Adrenal gland (tissue), 12 donors: ENCODE results near the gene RNF7. TPM values are rescaled to one million over a fixed set of nuclear protein-coding genes. Genes with fewer than 3 reads are reported as not detected.

ENCODE experiments used
- DNase-seq, 7 donors: peaks; one replicate each; pipeline ENCODE4 v3.0.0-alpha.2; 2019 to 2020
- H3K27ac ChIP-seq, 5 donors: fragments of 200-600 bp; sonication (generic) in 4 of 5; 1 replicate in 3 of 5; 2 replicates in 2 of 5; pipeline versions ENCODE4 v1.5.1 to v1.8.0; 2016 to 2020; ENCODE audit warnings: mild to moderate bottlenecking in 1 of 5
- H3K27me3 ChIP-seq: fragments of 200-600 bp; 2 replicates; pipeline ENCODE4 v1.8.0; 2021
- H3K36me3 ChIP-seq, 2 donors: fragments of 200-600 bp; replicated peaks in 1 of 2; 1 replicate in 1 of 2; 2 replicates in 1 of 2; pipeline versions ENCODE4 v1.5.1 to v1.8.0; 2018 to 2022
- H3K4me1 ChIP-seq, 2 donors: fragments of 200-600 bp; replicated peaks in 1 of 2; 1 replicate in 1 of 2; 2 replicates in 1 of 2; pipeline versions ENCODE4 v1.5.1 to v1.8.0; 2018 to 2021
- H3K4me3 ChIP-seq, 4 donors: fragments of 200-600 bp; sonication (generic) in 3 of 4; one replicate each; pipeline ENCODE4 v1.5.1; 2016 to 2018
- H3K9me3 ChIP-seq, 3 donors: fragments of 200-600 bp; sonication (generic) in 1 of 3; replicated peaks in 1 of 3; 1 replicate in 2 of 3; 2 replicates in 1 of 3; pipeline versions ENCODE4 v1.5.1 to v1.8.0; 2016 to 2021
- POLR2A ChIP-seq, 2 donors: fragments of 450-650 bp; IDR thresholded peaks; one replicate each; pipeline ENCODE4 v1.6.1; 2017; ENCODE audit warnings: antibody characterized with exemption in 2 of 2, mild to moderate bottlenecking in 2 of 2, moderate library complexity in 1 of 2
- WGBS, 4 donors: extraction: QIAGEN DNeasy Blood & Tissue Kit in 2 of 4; methylation state at CpG; one replicate each; pipeline versions ENCODE4 v1.1.5 to v1.1.7; 2013 to 2017; 5-methylcytosine and 5-hydroxymethylcytosine counted together
- intact Hi-C, 2 donors: fragments of 100-400 bp; cut with DNase I; formaldehyde crosslinking; loops; one replicate each; pipeline versions ENCODE4 v1.14.1 to v1.15.0; 2022 to 2023
- polyA plus RNA-seq, 3 donors: library from polyadenylated mRNA; stranded (reverse); fragments of 200-250 nt in 2 of 3; fragments of 350-450 nt in 1 of 3; fragmentation: Illumina TruSeq in 1 of 3; extraction: RNeasy Lipid Tissue Mini Kit (QIAGEN cat#74804) in 1 of 3; gene quantifications; one replicate each; pipeline ENCODE4 v1.2.3, GENCODE V29; 2013 to 2014
- small RNA-seq, 2 donors: library from RNA; depleted of rRNA; stranded (forward); fragments of <200 nt; gene quantifications; one replicate each; pipeline ENCODE3, GENCODE V24; 2016
- total RNA-seq, 9 donors: library from RNA; depleted of rRNA in 4 of 9; stranded (reverse); fragments of >200 nt in 4 of 9; fragments of 120-200 nt in 1 of 9; fragmentation: NEBNext Ultra II Directional in 1 of 9; extraction: Animal tissue kit (Norgen Biotek cat#: 25700) in 1 of 9; gene quantifications; one replicate each; pipeline versions ENCODE4 v1.1.0 to v1.2.4, GENCODE V29; 2013 to 2023
- TF ChIP-seq, protein P1 (sequence below), 6 experiments: fragments of 450-650 bp in 4 of 6; fragments of 200-600 bp in 2 of 6; sonication (generic) in 1 of 6; IDR thresholded peaks; 1 replicate in 5 of 6; 2 replicates in 1 of 6; pipeline versions ENCODE4 v1.5.1 to v1.8.0; 2016 to 2021; ENCODE audit warnings: antibody characterized with exemption in 6 of 6, mild to moderate bottlenecking in 2 of 6, moderate library complexity in 1 of 6
- donor health status: healthy with polysubstance abuse.
- donor health status: Bipolar disorder and iron deficiency.
- donor health status: DM: yes; HTN: yes; CAD: no.
- donor health status: DM: no; HTN: no; CAD: no.
- donor health status: DM: no; HTN: no; CAD: no.
- donor health status: DM: yes; HTN: yes; CAD: no.

Gene RNF7
- total and polyA plus RNA-seq, 12 donors: 87.4 to 315 (median 129) TPM

DNA sequence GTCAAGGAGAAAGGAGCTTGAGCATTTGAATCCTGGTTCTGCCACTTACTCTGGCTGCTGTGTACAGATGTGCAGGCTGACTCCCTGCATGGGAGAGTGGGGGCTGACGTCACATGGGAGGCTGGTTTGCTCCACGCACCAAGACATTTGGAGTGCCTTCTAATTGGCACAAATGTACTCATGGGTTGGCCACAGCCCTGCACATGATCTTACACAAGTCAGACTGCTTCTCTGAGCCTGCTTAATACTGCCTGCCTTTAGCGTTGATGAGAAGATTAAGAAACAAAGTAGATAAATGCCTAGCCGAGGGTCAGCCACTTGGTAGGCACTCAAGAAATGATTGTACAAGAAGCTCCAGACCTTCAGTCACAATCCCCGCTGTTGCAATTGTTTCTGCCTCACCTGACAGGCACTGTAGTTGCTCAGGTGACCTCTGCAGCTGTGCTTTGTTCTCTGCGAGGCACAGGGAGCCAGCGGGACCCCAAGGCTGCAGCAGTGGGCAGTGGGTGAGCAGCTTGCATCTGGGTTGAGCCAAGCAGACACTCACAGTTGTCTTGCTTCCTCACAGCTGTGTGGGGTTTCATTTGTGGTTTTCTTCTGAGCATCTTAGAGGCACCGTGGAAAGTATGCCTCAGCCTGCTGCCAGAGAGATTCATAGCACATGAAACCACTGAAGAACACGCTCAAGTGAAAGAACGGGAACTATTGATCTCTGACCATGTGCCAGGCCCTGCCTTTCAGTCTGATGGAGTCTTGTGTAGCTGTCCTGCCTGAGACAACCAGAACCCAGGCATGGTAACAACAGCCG, 58.2 kb downstream of the RNF7 start:
- Histone ChIP-seq H3K9me3 (peaks cover 0 to under 1% (median 0%) of the 10 kb centered on the region in 3 donors), H3K4me1 (peaks cover 12 to 25% of the 10 kb centered on the region in 2 donors), H3K36me3 (no peaks in the 10 kb centered on the region), H3K27ac (peak overlapping the region in 4 of 5 donors; percentile 67 to 88 (median 84)), H3K27me3 (no peaks in the 10 kb centered on the region), H3K4me3 (no peak overlapping the region)
- no peak for TF ChIP-seq POLR2A (IDR thresholded peaks at IDR 0.05)
- TF ChIP-seq, protein P1, sequence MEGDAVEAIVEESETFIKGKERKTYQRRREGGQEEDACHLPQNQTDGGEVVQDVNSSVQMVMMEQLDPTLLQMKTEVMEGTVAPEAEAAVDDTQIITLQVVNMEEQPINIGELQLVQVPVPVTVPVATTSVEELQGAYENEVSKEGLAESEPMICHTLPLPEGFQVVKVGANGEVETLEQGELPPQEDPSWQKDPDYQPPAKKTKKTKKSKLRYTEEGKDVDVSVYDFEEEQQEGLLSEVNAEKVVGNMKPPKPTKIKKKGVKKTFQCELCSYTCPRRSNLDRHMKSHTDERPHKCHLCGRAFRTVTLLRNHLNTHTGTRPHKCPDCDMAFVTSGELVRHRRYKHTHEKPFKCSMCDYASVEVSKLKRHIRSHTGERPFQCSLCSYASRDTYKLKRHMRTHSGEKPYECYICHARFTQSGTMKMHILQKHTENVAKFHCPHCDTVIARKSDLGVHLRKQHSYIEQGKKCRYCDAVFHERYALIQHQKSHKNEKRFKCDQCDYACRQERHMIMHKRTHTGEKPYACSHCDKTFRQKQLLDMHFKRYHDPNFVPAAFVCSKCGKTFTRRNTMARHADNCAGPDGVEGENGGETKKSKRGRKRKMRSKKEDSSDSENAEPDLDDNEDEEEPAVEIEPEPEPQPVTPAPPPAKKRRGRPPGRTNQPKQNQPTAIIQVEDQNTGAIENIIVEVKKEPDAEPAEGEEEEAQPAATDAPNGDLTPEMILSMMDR (IDR thresholded peaks at IDR 0.05): no peak
- DNase-seq: peak in 6 of 7 donors; percentile 13 to 79 (median 47)
- intact Hi-C loops: loop anchor here in 1 of 2 donors (10.0 kb wide), 1 partner anchor 79 kb away; the partner anchor contains the start of gene ATP1B3
- 61 to 68% (median 66%) methylated on average over 9 to 11 of the region's 11 CpGs for WGBS, 4 donors

Small RNA genes within 50 kb of the gene (small RNA-seq; reads per million reads assigned to genes)
- gene AC112771.1: 0 reads per million in 2 donors

Other genes starting within 250 kb of the RNF7 start
- gene GRK7, start 25.1 kb downstream of the RNF7 start, total RNA-seq: under 1 TPM in 2 of 9 donors, not detected in 7; 0.07 to 0.11 TPM
- under 1 TPM in 1 of 3 donors, not detected in 2; 0.07 TPM for gene GRK7, start 25.1 kb downstream of the RNF7 start, polyA plus RNA-seq
- gene ATP1B3, start 138.3 kb downstream of the RNF7 start, total RNA-seq: 100 to 1,000 TPM in 3 of 9 donors, 10 to 100 TPM in 6; 65.2 to 300 (median 84.1) TPM
- 100 to 1,000 TPM; 167 to 216 (median 187) TPM for gene ATP1B3, start 138.3 kb downstream of the RNF7 start, polyA plus RNA-seq